Keratinocyte (primary cell): ENCODE results near the gene ZCRB1. TPM values are rescaled to one million over a fixed set of nuclear protein-coding genes. Genes with fewer than 3 reads are reported as not detected.

ENCODE experiments used
- DNase-seq: peaks from one replicate; pipeline ENCODE4 v3.0.0-alpha.2; 2011; ENCODE audit warnings: low read depth, missing footprints, low spot score
- FAIRE-seq: peaks from 2 replicates; lab custom pipeline; 2011; peaks lifted over from hg19 to GRCh38; lab: Jason Lieb, UNC
- H2AFZ ChIP-seq: 2 replicates; pipeline ENCODE4 v1.6.0; 2012; ENCODE audit warnings: low read length, control low read depth, inconsistent platforms; ENCODE audit not compliant: control insufficient read depth
- H3K27ac ChIP-seq: 2 replicates; pipeline ENCODE4 v1.5.1; 2011; ENCODE audit warnings: low read length; ENCODE audit not compliant: control insufficient read depth, insufficient read depth
- H3K27me3 ChIP-seq: 3 replicates; pipeline ENCODE4 v1.6.0; 2011; ENCODE audit warnings: low read length; ENCODE audit not compliant: control insufficient read depth, insufficient read depth; ENCODE audit errors: extremely low read depth
- H3K36me3 ChIP-seq, 2 experiments: 2 replicates in 1 of 2; 3 replicates in 1 of 2; pipeline ENCODE4 v1.5.1; 2011; ENCODE audit warnings: low read length in 2 of 2, mild to moderate bottlenecking in 1 of 2; ENCODE audit not compliant: control insufficient read depth in 2 of 2, insufficient read depth in 2 of 2; ENCODE audit errors: extremely low read depth in 1 of 2
- H3K4me1 ChIP-seq: 3 replicates; pipeline ENCODE4 v1.5.1; 2011; ENCODE audit warnings: low read length; ENCODE audit not compliant: control insufficient read depth, insufficient read depth; ENCODE audit errors: extremely low read depth
- H3K4me2 ChIP-seq: 3 replicates; pipeline ENCODE4 v1.6.0; 2011; ENCODE audit warnings: low read depth, low read length; ENCODE audit not compliant: control insufficient read depth, insufficient read depth; ENCODE audit errors: extremely low read depth
- H3K4me3 ChIP-seq, 3 experiments: fragments of 200-600 bp in 1 of 3; sonication (generic) in 1 of 3; 2 replicates in 2 of 3; 3 replicates in 1 of 3; pipeline ENCODE4 v1.5.1; 2011 to 2016; ENCODE audit warnings: low read length in 3 of 3, mild to moderate bottlenecking in 3 of 3, control low read depth in 2 of 3, inconsistent platforms in 1 of 3, low read depth in 1 of 3, mixed read lengths in 1 of 3, mixed run types in 1 of 3, moderate library complexity in 1 of 3; ENCODE audit not compliant: control insufficient read depth in 2 of 3, insufficient read depth in 2 of 3; ENCODE audit errors: extremely low read depth in 1 of 3
- H3K79me2 ChIP-seq: 2 replicates; pipeline ENCODE4 v1.6.0; 2012; ENCODE audit warnings: low read length; ENCODE audit not compliant: control insufficient read depth, insufficient read depth
- H3K9ac ChIP-seq: 3 replicates; pipeline ENCODE4 v1.6.0; 2011; ENCODE audit warnings: low read length; ENCODE audit not compliant: control insufficient read depth, insufficient read depth; ENCODE audit errors: extremely low read depth
- H3K9me1 ChIP-seq: 3 replicates; pipeline ENCODE4 v1.6.0; 2011; ENCODE audit warnings: low read length; ENCODE audit not compliant: control insufficient read depth, insufficient read depth; ENCODE audit errors: extremely low read depth
- H3K9me3 ChIP-seq: 2 replicates; pipeline ENCODE4 v1.5.1; 2012; ENCODE audit warnings: low read depth, low read length; ENCODE audit not compliant: control insufficient read depth
- H4K20me1 ChIP-seq: 3 replicates; pipeline ENCODE4 v1.6.0; 2011; ENCODE audit warnings: low read length; ENCODE audit not compliant: control insufficient read depth, insufficient read depth; ENCODE audit errors: extremely low read depth
- EZH2 ChIP-seq: IDR thresholded peaks from one replicate; pipeline ENCODE4 v1.6.1; 2012; ENCODE audit warnings: inconsistent platforms, mild to moderate bottlenecking, low read length, moderate library complexity
- dilution Hi-C: fragments of 300-500 bp; cut with MboI; formaldehyde crosslinking; loops from one replicate; pipeline ENCODE4 v1.7.0; 2020; ENCODE audit warnings: low sequenced_read_pairs; ENCODE audit not compliant: extremely low pct_ligation_motif_present
- polyA minus RNA-seq, 3 experiments: library from RNA; depleted of rRNA, polyadenylated mRNA; stranded (reverse); fragments of >200 nt; gene quantifications; 1 replicate in 1 of 3; 2 replicates in 1 of 3; 3 replicates in 1 of 3; pipeline ENCODE4 v1.2.3, GENCODE V29; 2011
- polyA plus RNA-seq, 5 experiments: library from polyadenylated mRNA; depleted of rRNA in 3 of 5; stranded (reverse) in 3 of 5; stranded (forward) in 1 of 5; unstranded in 1 of 5; fragments of >200 nt; gene quantifications; 1 replicate in 1 of 5; 2 replicates in 3 of 5; 3 replicates in 1 of 5; pipeline versions ENCODE4 v1.2.1 to v1.2.3, GENCODE V29; 2011 to 2012; ENCODE audit warnings: missing spikeins in 2 of 5, low read depth in 1 of 5, low replicate concordance in 1 of 5
- TF ChIP-seq, protein P1 (sequence below), 3 experiments: IDR thresholded peaks in 1 of 3; conservative IDR thresholded peaks in 1 of 3; optimal IDR thresholded peaks in 1 of 3; 2 replicates in 2 of 3; 3 replicates in 1 of 3; pipeline versions ENCODE3 to v1.5.1; 2011; ENCODE audit warnings: low read length in 3 of 3, mild to moderate bottlenecking in 3 of 3, moderate library complexity in 2 of 3, control low read depth in 1 of 3, inconsistent platforms in 1 of 3; ENCODE audit not compliant: insufficient read depth in 2 of 3; ENCODE audit errors: extremely low read depth in 1 of 3

Gene ZCRB1
- 29.9 to 41.6 TPM (median 39.1 TPM) in 3 replicates for polyA plus RNA-seq
- 150 TPM for polyA plus RNA-seq (2011; ENCODE audit: low read depth)
- polyA plus RNA-seq (2011; cell fraction: cytosol; rRNA removed): 28.9 and 41.3 TPM in 2 replicates
- 4.4 and 9.0 TPM in 2 replicates for polyA plus RNA-seq (2011; cell fraction: nucleus; rRNA removed)
- 51.3 and 61.9 TPM in 2 replicates for polyA plus RNA-seq (2012; ENCODE audit: low replicate concordance)
- 11.8 to 21.0 TPM (median 16.4 TPM) in 3 replicates for polyA minus RNA-seq
- 17.6 TPM for polyA minus RNA-seq (2011; cell fraction: cytosol; rRNA and poly(A)+ RNA removed)
- polyA minus RNA-seq (2011; cell fraction: nucleus; rRNA and poly(A)+ RNA removed): 6.0 and 7.4 TPM in 2 replicates

GRCh38 chr12:42325653-42326474, at the start of gene ZCRB1, which contains the start of gene PPHLN1:
ZCRB1 (minus strand) TSS chr12:42326094; CDS start chr12:42324102, 1,992 bp downstream.
PPHLN1 (plus strand) TSS chr12:42326167; CDS start chr12:42335903, 9,736 bp downstream.
- H3K4me2 ChIP-seq: peak within 1 kb of the TSS; percentile 96
- H4K20me1 ChIP-seq: no peaks in the 10 kb centered on the region
- H3K36me3 ChIP-seq: peaks cover 0 to 5% of the 10 kb centered on the region in 2 experiments
- TF ChIP-seq, protein P1, sequence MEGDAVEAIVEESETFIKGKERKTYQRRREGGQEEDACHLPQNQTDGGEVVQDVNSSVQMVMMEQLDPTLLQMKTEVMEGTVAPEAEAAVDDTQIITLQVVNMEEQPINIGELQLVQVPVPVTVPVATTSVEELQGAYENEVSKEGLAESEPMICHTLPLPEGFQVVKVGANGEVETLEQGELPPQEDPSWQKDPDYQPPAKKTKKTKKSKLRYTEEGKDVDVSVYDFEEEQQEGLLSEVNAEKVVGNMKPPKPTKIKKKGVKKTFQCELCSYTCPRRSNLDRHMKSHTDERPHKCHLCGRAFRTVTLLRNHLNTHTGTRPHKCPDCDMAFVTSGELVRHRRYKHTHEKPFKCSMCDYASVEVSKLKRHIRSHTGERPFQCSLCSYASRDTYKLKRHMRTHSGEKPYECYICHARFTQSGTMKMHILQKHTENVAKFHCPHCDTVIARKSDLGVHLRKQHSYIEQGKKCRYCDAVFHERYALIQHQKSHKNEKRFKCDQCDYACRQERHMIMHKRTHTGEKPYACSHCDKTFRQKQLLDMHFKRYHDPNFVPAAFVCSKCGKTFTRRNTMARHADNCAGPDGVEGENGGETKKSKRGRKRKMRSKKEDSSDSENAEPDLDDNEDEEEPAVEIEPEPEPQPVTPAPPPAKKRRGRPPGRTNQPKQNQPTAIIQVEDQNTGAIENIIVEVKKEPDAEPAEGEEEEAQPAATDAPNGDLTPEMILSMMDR (optimal IDR thresholded peaks at IDR 0.05 in 1 of 3, IDR thresholded peaks at IDR 0.05 in 1 of 3, conservative IDR thresholded peaks at IDR 0.05 in 1 of 3; ENCODE audit: extremely low read depth in 1 of 3, insufficient read depth in 2 of 3, low read length in 3 of 3): no peak
- TF ChIP-seq EZH2: no peak
- no peaks in the 10 kb centered on the region for H3K9me3 ChIP-seq
- peak within 1 kb of the TSS; percentile 97 for H3K9ac ChIP-seq
- H3K79me2 ChIP-seq: peaks cover 56% of the 10 kb centered on the region
- H3K9me1 ChIP-seq: peaks cover 3% of the 10 kb centered on the region
- peak within 1 kb of the TSS; percentile 80 for H2AFZ ChIP-seq
- H3K4me1 ChIP-seq: peaks cover 27% of the 10 kb centered on the region
- H3K27me3 ChIP-seq: no peaks in the 10 kb centered on the region
- FAIRE-seq (no peak), DNase-seq (no peak)
- H3K4me3 ChIP-seq: peak within 1 kb of the TSS; percentile 82 to 99 (median 90)
- dilution Hi-C loops: no loop called here
- H3K27ac ChIP-seq: peak within 1 kb of the TSS; percentile 96

DNA sequence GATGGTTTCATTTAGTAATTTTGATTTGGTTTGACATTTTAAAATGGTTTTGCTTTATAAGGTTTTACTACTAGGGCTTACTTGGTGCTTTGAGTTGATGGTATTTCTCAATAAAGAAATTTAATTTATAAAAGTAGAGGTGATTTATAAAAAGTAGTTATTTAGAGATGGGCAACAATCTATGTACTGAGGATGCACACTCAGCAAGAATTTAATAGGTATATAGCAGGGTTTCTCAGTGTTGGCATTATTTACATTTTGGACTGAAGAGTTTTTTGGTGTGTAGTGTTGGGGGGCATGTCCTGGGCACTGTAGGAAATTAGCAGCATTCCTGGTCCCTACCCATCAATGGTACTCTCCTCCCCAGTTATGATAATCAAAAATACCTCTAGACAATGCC, 47.8 kb upstream of the ZCRB1 start:
- no peak for FAIRE-seq
- H3K4me2 ChIP-seq: no peak overlapping the region
- no peaks in the 10 kb centered on the region for H3K9me1 ChIP-seq
- no peak overlapping the region for H3K27ac ChIP-seq
- no peak overlapping the region for H3K4me3 ChIP-seq
- TF ChIP-seq EZH2: no peak
- TF ChIP-seq, protein P1 (optimal IDR thresholded peaks at IDR 0.05 in 1 of 3, IDR thresholded peaks at IDR 0.05 in 1 of 3, conservative IDR thresholded peaks at IDR 0.05 in 1 of 3; ENCODE audit: extremely low read depth in 1 of 3, insufficient read depth in 2 of 3, low read length in 3 of 3): no peak
- no peaks in the 10 kb centered on the region for H3K27me3 ChIP-seq
- H3K4me1 ChIP-seq: peaks cover 4% of the 10 kb centered on the region
- peaks cover 0 to 3% of the 10 kb centered on the region in 2 experiments for H3K36me3 ChIP-seq
- no peak for DNase-seq
- no peaks in the 10 kb centered on the region for H3K9me3 ChIP-seq
- H4K20me1 ChIP-seq: no peaks in the 10 kb centered on the region
- H3K79me2 ChIP-seq: peaks cover 12% of the 10 kb centered on the region
- dilution Hi-C loops: no loop called here
- no peak overlapping the region for H3K9ac ChIP-seq
- H2AFZ ChIP-seq: no peak overlapping the region
